Activated naive CD8-positive, alpha-beta T cell treated with anti-CD3 and anti-CD28 coated beads for 36 hours (primary cell): ENCODE results near the gene CGN. TPM values are rescaled to one million over a fixed set of nuclear protein-coding genes. Genes with fewer than 3 reads are reported as not detected.

Experiments used
- DNase-seq: peaks from one replicate; pipeline ENCODE4 v3.0.0; 2021
- H3K27ac Mint-ChIP-seq: one replicate; pipeline ENCODE4 v1.8.0; 2022; ENCODE audit warnings: mild to moderate bottlenecking, moderate library complexity, mixed read lengths
- H3K27me3 Mint-ChIP-seq: one replicate; pipeline ENCODE4 v1.8.0; 2022; ENCODE audit warnings: mild to moderate bottlenecking, mixed read lengths
- H3K36me3 Mint-ChIP-seq: one replicate; pipeline ENCODE4 v1.8.0; 2021; ENCODE audit warnings: mild to moderate bottlenecking, mixed read lengths
- H3K4me1 Mint-ChIP-seq: one replicate; pipeline ENCODE4 v1.8.0; 2021; ENCODE audit warnings: mixed read lengths
- H3K4me3 Mint-ChIP-seq: one replicate; pipeline ENCODE4 v1.8.0; 2022; ENCODE audit warnings: mild to moderate bottlenecking, moderate library complexity, mixed read lengths
- H3K9me3 Mint-ChIP-seq: one replicate; pipeline ENCODE4 v1.8.0; 2022; ENCODE audit warnings: mixed read lengths
- total RNA-seq, 2 experiments: library from RNA; stranded (reverse); gene quantifications; one replicate each; pipeline ENCODE4 v1.2.3, GENCODE V29; 2021

The CGN gene
- total RNA-seq, 2 experiments from 2014 or later = 1.3 to 2.0 TPM

- peaks cover 18% of the 10 kb centered on the region for H3K27me3 Mint-ChIP-seq
- no peak overlapping the region for H3K4me3 Mint-ChIP-seq
- no peaks in the 10 kb centered on the region for H3K36me3 Mint-ChIP-seq
- H3K9me3 Mint-ChIP-seq = no peaks in the 10 kb centered on the region
- no peak overlapping the region for H3K27ac Mint-ChIP-seq
- no peak for DNase-seq
- H3K4me1 Mint-ChIP-seq = peaks cover 19% of the 10 kb centered on the region
These were observed 31.5 kb downstream of the CGN start for GRCh38 chr1:151542710-151543129.

GRCh38 chr1:151545542-151545941 lies 34.4 kb downstream of the CGN start:
- Mint-ChIP-seq H3K4me3 (no peak overlapping the region), H3K27me3 (peaks cover 17% of the 10 kb centered on the region), H3K9me3 (no peaks in the 10 kb centered on the region), H3K36me3 (no peaks in the 10 kb centered on the region), H3K27ac (no peak overlapping the region), H3K4me1 (peaks cover 19% of the 10 kb centered on the region)
- DNase-seq = no peak

GRCh38 chr1:151546011-151546925 lies 35.1 kb downstream of the CGN start:
- Mint-ChIP-seq H3K9me3 (no peaks in the 10 kb centered on the region), H3K27ac (no peak overlapping the region), H3K36me3 (no peaks in the 10 kb centered on the region), H3K27me3 (peaks cover 10% of the 10 kb centered on the region), H3K4me1 (peaks cover 12% of the 10 kb centered on the region), H3K4me3 (no peak overlapping the region)
- no peak for DNase-seq

GRCh38 chr1:151547119-151547899 lies 36.1 kb downstream of the CGN start:
- Mint-ChIP-seq H3K4me1 (peaks cover 7% of the 10 kb centered on the region), H3K27ac (no peak overlapping the region), H3K27me3 (no peaks in the 10 kb centered on the region), H3K9me3 (no peaks in the 10 kb centered on the region), H3K4me3 (no peak overlapping the region), H3K36me3 (no peaks in the 10 kb centered on the region)
- no peak for DNase-seq

- H3K36me3 Mint-ChIP-seq = no peaks in the 10 kb centered on the region
- DNase-seq = no peak
- no peak overlapping the region for H3K27ac Mint-ChIP-seq
- peaks cover 7% of the 10 kb centered on the region for H3K4me1 Mint-ChIP-seq
- no peaks in the 10 kb centered on the region for H3K9me3 Mint-ChIP-seq
- no peaks in the 10 kb centered on the region for H3K27me3 Mint-ChIP-seq
- no peak overlapping the region for H3K4me3 Mint-ChIP-seq
These were observed 36.7 kb downstream of the CGN start for GRCh38 chr1:151547900-151548230.

GRCh38 chr1:151549199-151549598 lies 38.0 kb downstream of the CGN start:
- no peaks in the 10 kb centered on the region for H3K36me3 Mint-ChIP-seq
- no peaks in the 10 kb centered on the region for H3K9me3 Mint-ChIP-seq
- DNase-seq = no peak
- no peak overlapping the region for H3K4me3 Mint-ChIP-seq
- H3K4me1 Mint-ChIP-seq = peaks cover 11% of the 10 kb centered on the region
- no peak overlapping the region for H3K27ac Mint-ChIP-seq
- H3K27me3 Mint-ChIP-seq = no peaks in the 10 kb centered on the region

GRCh38 chr1:151553659-151554058 lies 42.5 kb downstream of the CGN start:
- H3K4me1 Mint-ChIP-seq = peaks cover 7% of the 10 kb centered on the region
- H3K4me3 Mint-ChIP-seq = no peak overlapping the region
- no peak for DNase-seq
- H3K9me3 Mint-ChIP-seq = no peaks in the 10 kb centered on the region
- H3K27me3 Mint-ChIP-seq = no peaks in the 10 kb centered on the region
- no peaks in the 10 kb centered on the region for H3K36me3 Mint-ChIP-seq
- no peak overlapping the region for H3K27ac Mint-ChIP-seq

- Mint-ChIP-seq H3K4me3 (no peak overlapping the region), H3K9me3 (no peaks in the 10 kb centered on the region), H3K27me3 (no peaks in the 10 kb centered on the region), H3K4me1 (peaks cover 4% of the 10 kb centered on the region), H3K36me3 (no peaks in the 10 kb centered on the region), H3K27ac (no peak overlapping the region)
- DNase-seq = no peak
These were observed 44.9 kb downstream of the CGN start for GRCh38 chr1:151556052-151556451.

GRCh38 chr1:151562661-151563060 lies 51.5 kb downstream of the CGN start:
- no peak overlapping the region for H3K4me3 Mint-ChIP-seq
- no peaks in the 10 kb centered on the region for H3K9me3 Mint-ChIP-seq
- peaks cover 2% of the 10 kb centered on the region for H3K36me3 Mint-ChIP-seq
- no peak overlapping the region for H3K27ac Mint-ChIP-seq
- H3K27me3 Mint-ChIP-seq = no peaks in the 10 kb centered on the region
- no peaks in the 10 kb centered on the region for H3K4me1 Mint-ChIP-seq
- no peak for DNase-seq

GRCh38 chr1:151563376-151563775 lies 52.2 kb downstream of the CGN start:
- Mint-ChIP-seq H3K9me3 (no peaks in the 10 kb centered on the region), H3K36me3 (peaks cover 2% of the 10 kb centered on the region), H3K27ac (no peak overlapping the region), H3K4me1 (no peaks in the 10 kb centered on the region), H3K27me3 (no peaks in the 10 kb centered on the region), H3K4me3 (no peak overlapping the region)
- no peak for DNase-seq

- no peak overlapping the region for H3K27ac Mint-ChIP-seq
- no peaks in the 10 kb centered on the region for H3K4me1 Mint-ChIP-seq
- H3K9me3 Mint-ChIP-seq = no peaks in the 10 kb centered on the region
- H3K27me3 Mint-ChIP-seq = no peaks in the 10 kb centered on the region
- no peak overlapping the region for H3K4me3 Mint-ChIP-seq
- H3K36me3 Mint-ChIP-seq = peaks cover 2% of the 10 kb centered on the region
- DNase-seq = no peak
These were observed 54.5 kb downstream of the CGN start for GRCh38 chr1:151565502-151566189.

GRCh38 chr1:151568626-151569088 lies 57.5 kb downstream of the CGN start:
- H3K9me3 Mint-ChIP-seq = no peaks in the 10 kb centered on the region
- no peaks in the 10 kb centered on the region for H3K27me3 Mint-ChIP-seq
- peaks cover 2% of the 10 kb centered on the region for H3K36me3 Mint-ChIP-seq
- H3K4me3 Mint-ChIP-seq = no peak overlapping the region
- no peaks in the 10 kb centered on the region for H3K4me1 Mint-ChIP-seq
- H3K27ac Mint-ChIP-seq = no peak overlapping the region
- no peak for DNase-seq

- Mint-ChIP-seq H3K27ac (no peak overlapping the region), H3K27me3 (no peaks in the 10 kb centered on the region), H3K9me3 (no peaks in the 10 kb centered on the region), H3K4me1 (peaks cover 7% of the 10 kb centered on the region), H3K36me3 (peaks cover 2% of the 10 kb centered on the region), H3K4me3 (no peak overlapping the region)
- no peak for DNase-seq
These were observed 59.6 kb downstream of the CGN start for GRCh38 chr1:151570819-151571218.

GRCh38 chr1:151574575-151575529 lies 63.7 kb downstream of the CGN start:
- Mint-ChIP-seq H3K27me3 (no peaks in the 10 kb centered on the region), H3K9me3 (no peaks in the 10 kb centered on the region), H3K27ac (no peak overlapping the region), H3K4me1 (peaks cover 7% of the 10 kb centered on the region), H3K4me3 (no peak overlapping the region), H3K36me3 (no peaks in the 10 kb centered on the region)
- peak; percentile 23 for DNase-seq
